Measurements from ENCODE around the gene IRF2. TPM values are rescaled to one million over a fixed set of nuclear protein-coding genes. Genes with fewer than 3 reads are reported as not detected.

IRF2 gene
- total RNA-seq, 1 donor = 43.8 TPM

GRCh38 chr4:184400891-184401290 is 73.5 kb downstream of the IRF2 start:
- H3K27ac ChIP-seq (ENCODE audit: low read depth, low read length) = peak overlapping the region; percentile 78
- no peak for DNase-seq (ENCODE audit: insufficient read length, low spot score, missing footprints)

GRCh38 chr4:184400375-184400870 is 73.9 kb downstream of the IRF2 start:
- Histone ChIP-seq H3K4me1 (ENCODE audit: insufficient read depth, low read length) (peaks cover 41% of the 10 kb centered on the region), H3K27me3 (ENCODE audit: insufficient read depth, low read length) (no peaks in the 10 kb centered on the region), H3K9me3 (ENCODE audit: low read depth, low read length) (no peaks in the 10 kb centered on the region), H3K36me3 (ENCODE audit: insufficient read depth, low read length) (peaks cover 8% of the 10 kb centered on the region), H3K4me3 (ENCODE audit: insufficient read depth, low read length) (no peak overlapping the region), H4K20me1 (ENCODE audit: insufficient read depth, low read length) (no peaks in the 10 kb centered on the region), H3K79me2 (ENCODE audit: insufficient read depth, low read length) (no peaks in the 10 kb centered on the region), H3K27ac (ENCODE audit: low read depth, low read length) (peak overlapping the region; percentile 78), H3K4me2 (ENCODE audit: insufficient read depth, low read length) (no peak overlapping the region), H2AFZ (ENCODE audit: low read length) (no peak overlapping the region)
- peak; percentile 91 for DNase-seq (ENCODE audit: insufficient read length, low spot score, missing footprints)
- peak; percentile 54 for TF ChIP-seq CTCF (IDR thresholded peaks at IDR 0.05; ENCODE audit: extremely low read depth, low read depth, low read length)

More at GRCh38 chr4:184400891-184401290, 73.5 kb downstream of the IRF2 start:
- Histone ChIP-seq H4K20me1 (ENCODE audit: insufficient read depth, low read length) (no peaks in the 10 kb centered on the region), H3K9me3 (ENCODE audit: low read depth, low read length) (no peaks in the 10 kb centered on the region), H3K79me2 (ENCODE audit: insufficient read depth, low read length) (no peaks in the 10 kb centered on the region), H3K36me3 (ENCODE audit: insufficient read depth, low read length) (peaks cover 13% of the 10 kb centered on the region), H3K4me3 (ENCODE audit: insufficient read depth, low read length) (no peak overlapping the region), H3K4me1 (ENCODE audit: insufficient read depth, low read length) (peaks cover 36% of the 10 kb centered on the region), H2AFZ (ENCODE audit: low read length) (no peak overlapping the region), H3K4me2 (ENCODE audit: insufficient read depth, low read length) (peak overlapping the region; percentile 17), H3K27me3 (ENCODE audit: insufficient read depth, low read length) (no peaks in the 10 kb centered on the region)
- no peak for TF ChIP-seq CTCF (IDR thresholded peaks at IDR 0.05; ENCODE audit: extremely low read depth, low read depth, low read length)

GRCh38 chr4:184399512-184399908 is 74.8 kb downstream of the IRF2 start:
- no peaks in the 10 kb centered on the region for H4K20me1 ChIP-seq (ENCODE audit: insufficient read depth, low read length)
- no peak overlapping the region for H3K4me3 ChIP-seq (ENCODE audit: insufficient read depth, low read length)
- no peak overlapping the region for H3K4me2 ChIP-seq (ENCODE audit: insufficient read depth, low read length)
- H3K79me2 ChIP-seq (ENCODE audit: insufficient read depth, low read length) = no peaks in the 10 kb centered on the region
- no peak for TF ChIP-seq CTCF (IDR thresholded peaks at IDR 0.05; ENCODE audit: extremely low read depth, low read depth, low read length)
- H3K4me1 ChIP-seq (ENCODE audit: insufficient read depth, low read length) = peaks cover 46% of the 10 kb centered on the region
- no peak overlapping the region for H2AFZ ChIP-seq (ENCODE audit: low read length)
- no peak for DNase-seq (ENCODE audit: insufficient read length, low spot score, missing footprints)
- H3K27me3 ChIP-seq (ENCODE audit: insufficient read depth, low read length) = no peaks in the 10 kb centered on the region
- H3K27ac ChIP-seq (ENCODE audit: low read depth, low read length) = peak overlapping the region; percentile 75
- no peaks in the 10 kb centered on the region for H3K9me3 ChIP-seq (ENCODE audit: low read depth, low read length)
- H3K36me3 ChIP-seq (ENCODE audit: insufficient read depth, low read length) = peaks cover 4% of the 10 kb centered on the region

- Histone ChIP-seq H3K4me3 (ENCODE audit: insufficient read depth, low read length) (no peak overlapping the region), H3K4me1 (ENCODE audit: insufficient read depth, low read length) (peaks cover 46% of the 10 kb centered on the region), H4K20me1 (ENCODE audit: insufficient read depth, low read length) (no peaks in the 10 kb centered on the region), H3K27ac (ENCODE audit: low read depth, low read length) (peak overlapping the region; percentile 75), H3K36me3 (ENCODE audit: insufficient read depth, low read length) (peaks cover 4% of the 10 kb centered on the region), H3K79me2 (ENCODE audit: insufficient read depth, low read length) (no peaks in the 10 kb centered on the region), H2AFZ (ENCODE audit: low read length) (no peak overlapping the region), H3K27me3 (ENCODE audit: insufficient read depth, low read length) (no peaks in the 10 kb centered on the region), H3K4me2 (ENCODE audit: insufficient read depth, low read length) (no peak overlapping the region), H3K9me3 (ENCODE audit: low read depth, low read length) (no peaks in the 10 kb centered on the region)
- no peak for TF ChIP-seq CTCF (IDR thresholded peaks at IDR 0.05; ENCODE audit: extremely low read depth, low read depth, low read length)
- DNase-seq (ENCODE audit: insufficient read length, low spot score, missing footprints) = no peak
These were observed 75.4 kb downstream of the IRF2 start for GRCh38 chr4:184398741-184399511.
